Measurements from ENCODE around the gene SHC4. TPM values are rescaled to one million over a fixed set of nuclear protein-coding genes. Genes with fewer than 3 reads are reported as not detected.

Gene SHC4
- total and polyA plus RNA-seq, 2 of the 13 experiments (the other 11 are each of a cell fraction or from before 2014, with no cell fraction given) = 0.04 TPM; not detected in 1

DNA sequence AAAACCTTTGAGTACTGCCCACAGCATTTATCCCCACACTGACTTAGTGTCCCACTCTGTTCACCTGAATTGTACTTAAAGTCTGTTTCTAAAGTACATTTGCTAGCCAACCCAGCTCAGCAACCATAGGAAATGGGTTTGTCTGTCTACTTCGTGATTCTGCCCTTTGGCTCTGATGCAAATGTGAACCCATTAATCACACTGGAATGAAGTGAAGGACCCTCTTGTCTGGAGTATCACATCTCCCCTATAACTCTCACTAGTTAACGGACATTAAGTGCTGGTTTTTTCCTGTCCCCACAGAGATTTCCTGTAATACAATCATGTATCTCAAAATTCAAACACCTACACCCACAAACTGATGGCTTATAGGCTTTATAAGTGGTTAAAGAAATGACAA is 65.3 kb downstream of the SHC4 start:
- ChIA-PET POLR2A (no interaction called here), CTCF (ENCODE audit: low intra/inter-chr PET ratio, low total read pairs) (no interaction called here)
- Histone ChIP-seq H3K27ac (ENCODE audit: extremely low read length, insufficient read depth, low read length) (no peak overlapping the region), H3K9ac (ENCODE audit: insufficient read depth, low read depth, low read length) (no peak overlapping the region), H4K20me1 (ENCODE audit: insufficient read depth, low read length) (no peaks in the 10 kb centered on the region), H3K4me3 (replicated peaks in 1 of 3; ENCODE audit: insufficient read depth in 1 of 3, low read depth in 2 of 3, low read length in 3 of 3) (no peak overlapping the region), H3K79me2 (ENCODE audit: insufficient read depth, low read length) (no peaks in the 10 kb centered on the region), H3K4me1 (ENCODE audit: insufficient read depth, low read length) (peaks cover 15% of the 10 kb centered on the region; the same call in 1 of the 2 replicates), H3K4me2 (ENCODE audit: low read depth, low read length) (no peak overlapping the region), H2AFZ (ENCODE audit: low read length) (no peak overlapping the region), H3K36me3 (replicated peaks in 1 of 2; ENCODE audit: control insufficient read depth in 1 of 2, insufficient read depth in 2 of 2, low read length in 2 of 2) (no peaks in the 10 kb centered on the region), H3K9me3 (ENCODE audit: low read length) (no peaks in the 10 kb centered on the region), H3K27me3 (ENCODE audit: control insufficient read depth in 1 of 2, insufficient read depth in 2 of 2, low read length in 2 of 2) (no peaks in the 10 kb centered on the region)
- WGBS (ENCODE audit: low lambda C conversion rate) = 28% methylated on average over 2 of the region's 2 CpGs
- DNase-seq (ENCODE audit: low spot score) = no peak
- in situ Hi-C loops (cut with HindIII; ENCODE audit: extremely low pct_ligation_motif_present, low pct_unique_long_range_greater_than_20kb) (no loop called here), intact Hi-C loops (cut with micrococcal nuclease; ENCODE audit: unreplicated experiment) (no loop called here)
- no peak for FAIRE-seq
- ATAC-seq = no peak
- no TSS peak for BruUV-seq (replicated peaks)
- TF ChIP-seq YY1 (IDR thresholded peaks at IDR 0.05; ENCODE audit: insufficient read depth, insufficient replicate concordance, low read depth, low read length) (no peak), MAFF (IDR thresholded peaks at IDR 0.05; ENCODE audit: low read depth, low read length) (no peak), PCBP1 (IDR thresholded peaks at IDR 0.05; ENCODE audit: borderline replicate concordance, low read depth, low read length) (no peak)
- TF ChIP-seq, protein P1, sequence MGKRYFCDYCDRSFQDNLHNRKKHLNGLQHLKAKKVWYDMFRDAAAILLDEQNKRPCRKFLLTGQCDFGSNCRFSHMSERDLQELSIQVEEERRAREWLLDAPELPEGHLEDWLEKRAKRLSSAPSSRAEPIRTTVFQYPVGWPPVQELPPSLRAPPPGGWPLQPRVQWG (CRISPR knock-in tag; IDR thresholded peaks at IDR 0.05; ENCODE audit: borderline replicate concordance, low read depth) = no peak

DNA sequence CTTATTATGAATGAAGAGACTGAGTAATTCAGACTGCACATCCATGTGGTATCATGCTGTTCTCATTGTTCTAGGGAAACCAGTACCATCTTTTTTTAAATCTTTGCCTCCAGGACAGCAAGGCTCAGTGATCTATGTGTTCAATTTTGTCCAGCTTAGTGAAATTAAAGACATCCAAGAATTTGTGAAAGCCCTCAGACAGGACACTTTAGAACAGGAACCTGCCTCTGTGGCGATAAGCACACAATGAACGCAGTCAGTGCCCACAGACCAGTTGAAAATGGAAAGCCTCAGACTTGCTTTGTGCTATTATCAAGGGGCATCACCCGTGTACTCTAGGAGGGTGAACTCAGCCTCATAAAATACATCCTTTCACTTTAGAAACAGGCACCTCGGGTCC is 65.7 kb downstream of the SHC4 start:
- no TSS peak for BruUV-seq (replicated peaks)

More for the DNA sequence above, 65.7 kb downstream of the SHC4 start:
- Histone ChIP-seq H3K4me1 (ENCODE audit: insufficient read depth, low read length) (peaks cover 15% of the 10 kb centered on the region; the same call in 1 of the 2 replicates), H3K4me2 (ENCODE audit: low read depth, low read length) (no peak overlapping the region), H3K9me3 (ENCODE audit: low read length) (no peaks in the 10 kb centered on the region), H3K4me3 (replicated peaks in 1 of 3; ENCODE audit: insufficient read depth in 1 of 3, low read depth in 2 of 3, low read length in 3 of 3) (no peak overlapping the region), H2AFZ (ENCODE audit: low read length) (no peak overlapping the region), H4K20me1 (ENCODE audit: insufficient read depth, low read length) (no peaks in the 10 kb centered on the region), H3K27ac (ENCODE audit: extremely low read length, insufficient read depth, low read length) (no peak overlapping the region), H3K9ac (ENCODE audit: insufficient read depth, low read depth, low read length) (no peak overlapping the region), H3K36me3 (replicated peaks in 1 of 2; ENCODE audit: control insufficient read depth in 1 of 2, insufficient read depth in 2 of 2, low read length in 2 of 2) (no peaks in the 10 kb centered on the region), H3K27me3 (ENCODE audit: control insufficient read depth in 1 of 2, insufficient read depth in 2 of 2, low read length in 2 of 2) (0 out of 5 replicates have a peak, but pooled peaks cover 0 to 3% of the 10 kb centered on the region in 2 experiments), H3K79me2 (ENCODE audit: insufficient read depth, low read length) (no peaks in the 10 kb centered on the region)
- intact Hi-C loops (cut with micrococcal nuclease; ENCODE audit: unreplicated experiment) = no loop called here
- no peak for DNase-seq (ENCODE audit: low spot score)
- no peak for ATAC-seq
- in situ Hi-C loops (cut with HindIII; ENCODE audit: extremely low pct_ligation_motif_present, low pct_unique_long_range_greater_than_20kb) = no loop called here
- WGBS (ENCODE audit: low lambda C conversion rate) = 31% methylated on average over 4 of the region's 4 CpGs
- ChIA-PET CTCF (ENCODE audit: low intra/inter-chr PET ratio, low total read pairs) (no interaction called here), POLR2A (no interaction called here)
- no peak for TF ChIP-seq ZNF382 (CRISPR knock-in tag; IDR thresholded peaks at IDR 0.05; ENCODE audit: borderline replicate concordance)
- TF ChIP-seq, protein P2, sequence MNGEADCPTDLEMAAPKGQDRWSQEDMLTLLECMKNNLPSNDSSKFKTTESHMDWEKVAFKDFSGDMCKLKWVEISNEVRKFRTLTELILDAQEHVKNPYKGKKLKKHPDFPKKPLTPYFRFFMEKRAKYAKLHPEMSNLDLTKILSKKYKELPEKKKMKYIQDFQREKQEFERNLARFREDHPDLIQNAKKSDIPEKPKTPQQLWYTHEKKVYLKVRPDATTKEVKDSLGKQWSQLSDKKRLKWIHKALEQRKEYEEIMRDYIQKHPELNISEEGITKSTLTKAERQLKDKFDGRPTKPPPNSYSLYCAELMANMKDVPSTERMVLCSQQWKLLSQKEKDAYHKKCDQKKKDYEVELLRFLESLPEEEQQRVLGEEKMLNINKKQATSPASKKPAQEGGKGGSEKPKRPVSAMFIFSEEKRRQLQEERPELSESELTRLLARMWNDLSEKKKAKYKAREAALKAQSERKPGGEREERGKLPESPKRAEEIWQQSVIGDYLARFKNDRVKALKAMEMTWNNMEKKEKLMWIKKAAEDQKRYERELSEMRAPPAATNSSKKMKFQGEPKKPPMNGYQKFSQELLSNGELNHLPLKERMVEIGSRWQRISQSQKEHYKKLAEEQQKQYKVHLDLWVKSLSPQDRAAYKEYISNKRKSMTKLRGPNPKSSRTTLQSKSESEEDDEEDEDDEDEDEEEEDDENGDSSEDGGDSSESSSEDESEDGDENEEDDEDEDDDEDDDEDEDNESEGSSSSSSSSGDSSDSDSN (CRISPR knock-in tag; IDR thresholded peaks at IDR 0.05) = no peak
- TF ChIP-seq SP2 (CRISPR knock-in tag; IDR thresholded peaks at IDR 0.05) = no peak
- no peak for TF ChIP-seq ATAD3A (CRISPR knock-in tag; IDR thresholded peaks at IDR 0.05)
- no peak for TF ChIP-seq ZC3H13 (CRISPR knock-in tag; IDR thresholded peaks at IDR 0.05)
- no peak for TF ChIP-seq NBN (conservative IDR thresholded peaks at IDR 0.05)
- TF ChIP-seq HOXA7 (CRISPR knock-in tag; IDR thresholded peaks at IDR 0.05) = no peak
- TF ChIP-seq ZNF556 (CRISPR knock-in tag; IDR thresholded peaks at IDR 0.05; ENCODE audit: borderline replicate concordance) = no peak
- FAIRE-seq = no peak
